HG02759 (cell line): ENCODE results near the gene PODXL.
"Not testable (repeated sequence)": the region's sequence is repeated elsewhere in the genome, so short reads cannot be mapped to it uniquely, and the experiment has no call there.

Experiments
- ATAC-seq: cut with Tn5 transposase; IDR thresholded peaks from one replicate; pipeline ENCODE4 v1.9.1; 2021; ENCODE audit warnings: mild to moderate bottlenecking, moderate library complexity; ENCODE audit not compliant: unreplicated experiment

The PODXL gene

DNA sequence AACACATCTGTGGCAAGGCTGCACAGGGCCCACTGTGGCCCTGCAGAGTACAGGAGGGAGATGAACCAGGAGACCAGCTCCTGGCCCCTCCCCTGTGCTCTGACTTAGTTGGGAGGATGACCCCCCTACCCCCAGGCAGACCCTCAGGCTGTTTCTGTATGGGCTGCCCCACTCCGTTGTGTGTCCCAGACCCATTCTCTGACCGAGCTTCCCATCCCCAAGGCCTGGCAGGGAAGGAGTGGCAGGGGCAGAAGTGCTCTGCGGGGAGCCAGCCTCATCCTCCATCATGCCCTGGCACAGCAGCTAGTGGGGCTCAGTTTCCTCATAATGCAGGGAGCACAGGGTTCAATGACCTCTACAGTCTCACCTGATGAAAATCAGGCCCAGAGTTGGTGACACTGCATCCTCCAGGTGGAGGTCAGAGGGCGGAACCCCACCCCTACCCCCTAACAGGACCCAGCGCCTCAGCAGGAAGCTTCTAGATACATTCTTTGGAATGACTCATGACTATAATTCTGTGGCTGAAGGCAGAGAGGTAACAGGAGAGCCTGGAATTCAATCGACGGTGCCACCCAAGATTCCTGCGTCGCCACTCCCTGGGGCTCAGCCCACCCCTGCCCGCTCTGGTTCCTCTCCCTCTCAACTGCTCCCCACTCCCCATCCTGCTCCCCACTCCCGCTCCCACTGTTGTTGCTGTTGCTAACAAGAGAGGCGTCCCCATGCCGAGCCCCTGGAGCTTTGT lies 18.2 kb downstream of the PODXL start:
- ATAC-seq: no peak

- no peak for ATAC-seq
These were observed 18.9 kb downstream of the PODXL start for GRCh38 chr7:131537571-131537978.

DNA sequence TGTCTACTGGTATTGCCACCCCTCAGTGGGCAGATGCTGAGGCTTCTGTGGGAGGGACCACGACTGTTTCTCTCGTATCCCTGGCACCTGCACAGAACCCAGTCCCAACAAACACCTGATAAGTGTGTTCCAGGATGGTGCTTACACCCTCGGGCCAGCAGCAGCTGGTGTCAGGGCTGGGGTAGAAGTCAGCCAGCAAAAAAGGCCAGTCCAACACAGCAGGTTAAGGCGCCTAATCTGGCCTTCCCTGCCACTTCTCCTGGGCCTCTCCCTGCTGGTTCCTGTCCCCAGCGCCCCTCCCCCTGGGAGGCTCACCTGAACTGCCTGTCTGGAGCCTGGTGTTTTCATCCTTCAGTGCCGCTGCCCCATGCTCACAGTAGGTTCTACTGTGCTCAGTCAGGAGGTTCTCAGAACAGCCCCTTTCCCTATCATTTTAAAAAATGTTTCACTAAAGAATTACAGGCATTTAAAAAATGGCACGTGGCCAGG lies 20.0 kb downstream of the PODXL start:
- no peak for ATAC-seq

GRCh38 chr7:131533566-131534561 lies 22.6 kb downstream of the PODXL start:
- no peak for ATAC-seq

GRCh38 chr7:131533151-131533559 lies 23.3 kb downstream of the PODXL start:
- no peak for ATAC-seq

- ATAC-seq: no peak
These were observed 23.8 kb downstream of the PODXL start for GRCh38 chr7:131532570-131533091.

DNA sequence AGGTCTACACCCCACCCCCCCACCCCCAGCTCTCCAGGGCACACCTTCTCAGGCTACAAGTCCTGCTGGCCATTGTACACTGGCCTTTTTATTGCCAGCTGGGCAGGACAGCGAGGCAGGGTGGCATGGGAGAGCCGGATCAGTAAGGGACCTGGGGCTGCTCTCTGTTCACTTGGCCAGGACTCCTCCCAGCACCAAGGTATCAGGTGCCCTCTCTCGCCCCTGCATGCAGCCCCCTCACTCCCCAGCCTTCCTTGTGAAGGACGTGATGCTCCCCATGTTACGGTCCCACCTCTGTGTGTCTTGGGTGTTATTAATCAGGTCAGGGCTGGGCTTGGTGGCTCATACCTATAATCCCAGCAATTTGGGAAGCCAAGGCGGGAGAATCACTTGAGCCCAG lies 26.3 kb downstream of the PODXL start:
- ATAC-seq: no peak

GRCh38 chr7:131529617-131530016 lies 26.8 kb downstream of the PODXL start:
- ATAC-seq: no peak

DNA sequence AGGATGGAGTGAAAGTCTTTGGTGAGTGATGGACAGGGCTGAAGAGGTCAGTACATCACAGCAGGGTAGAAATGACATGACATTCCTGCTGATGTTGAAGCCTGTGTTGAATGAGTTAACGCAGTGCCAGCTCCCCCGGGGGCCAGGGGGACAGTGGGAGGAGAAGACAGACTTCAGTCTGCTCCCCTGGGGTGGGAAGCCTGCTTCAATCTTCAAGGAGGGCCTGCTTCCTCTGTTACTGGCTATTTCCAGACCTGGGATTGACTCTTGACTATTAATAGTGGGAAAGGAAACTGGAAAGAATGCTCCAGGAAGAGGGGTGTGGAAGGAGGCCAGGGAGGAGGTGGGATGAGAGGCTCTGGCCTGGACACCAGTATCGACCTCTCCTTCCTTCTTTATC lies 27.2 kb downstream of the PODXL start:
- ATAC-seq: no peak

GRCh38 chr7:131527456-131527855 lies 29.0 kb downstream of the PODXL start:
- ATAC-seq: no peak

- ATAC-seq: no peak
These were observed 30.6 kb downstream of the PODXL start for GRCh38 chr7:131525820-131526219.

GRCh38 chr7:131524703-131525102 lies 31.7 kb downstream of the PODXL start:
- no peak for ATAC-seq

GRCh38 chr7:131524115-131524514 lies 32.3 kb downstream of the PODXL start:
- ATAC-seq: no peak

- ATAC-seq: peak; percentile 61
These were observed 34.0 kb downstream of the PODXL start for GRCh38 chr7:131522325-131522930.

GRCh38 chr7:131521651-131522163 lies 34.7 kb downstream of the PODXL start:
- no peak for ATAC-seq

- ATAC-seq: no peak
These were observed 37.8 kb downstream of the PODXL start for GRCh38 chr7:131518626-131519025.

GRCh38 chr7:131517218-131517923 lies 39.1 kb downstream of the PODXL start:
- no peak for ATAC-seq

- not testable (repeated sequence) for ATAC-seq
These were observed 41.0 kb downstream of the PODXL start for GRCh38 chr7:131515471-131515870.

- ATAC-seq: peak; percentile 99
These were observed 43.0 kb downstream of the PODXL start for GRCh38 chr7:131513245-131514061.
